Measurements from ENCODE around the gene RGS14. TPM values are rescaled to one million over a fixed set of nuclear protein-coding genes. Genes with fewer than 3 reads are reported as not detected.

RGS14 gene
- total and polyA plus RNA-seq, 2 donors (not counting 3 experiments of a cell fraction or from before 2014, with no cell fraction given): 4.3 to 7.3 TPM

GRCh38 chr5:177315411-177315810, 42.3 kb upstream of the RGS14 start:
- H3K27me3 ChIP-seq (ENCODE audit: control insufficient read depth in 2 of 2, insufficient read depth in 2 of 2, low read length in 2 of 2): no peaks in the 10 kb centered on the region
- dilution Hi-C loops (cut with MboI; ENCODE audit: extremely low pct_ligation_motif_present, low sequenced_read_pairs): no loop called here
- no peak for FAIRE-seq
- POLR2A ChIA-PET: no interaction called here
- H3K9me1 ChIP-seq (replicated peaks; ENCODE audit: control insufficient read depth, extremely low read depth, insufficient read depth, low read length): no peaks in the 10 kb centered on the region
- DNase-seq (ENCODE audit: low read depth, low spot score): no peak
- TF ChIP-seq POLR2A (IDR thresholded peaks at IDR 0.05; ENCODE audit: low read depth, low read length) (no peak), POLR2AphosphoS5 (IDR thresholded peaks at IDR 0.05; ENCODE audit: insufficient read depth, low read depth, low read length) (no peak), MYC (IDR thresholded peaks at IDR 0.05; ENCODE audit: low read depth, low read length) (no peak), MAX (IDR thresholded peaks at IDR 0.05; ENCODE audit: insufficient read depth, insufficient read length) (no peak), EZH2 (IDR thresholded peaks at IDR 0.05; ENCODE audit: borderline replicate concordance, low read depth, low read length, severe bottlenecking) (no peak), FOS (IDR thresholded peaks at IDR 0.05; ENCODE audit: borderline replicate concordance, insufficient read depth, low read length) (no peak), CTCF (IDR thresholded peaks at IDR 0.05; ENCODE audit: extremely low read depth in 1 of 2, insufficient read depth in 1 of 2, low read depth in 1 of 2, low read length in 2 of 2) (no peak), JUN (IDR thresholded peaks at IDR 0.05; ENCODE audit: borderline replicate concordance, insufficient read depth, insufficient read length, low read depth) (no peak), GATA2 (IDR thresholded peaks at IDR 0.05; ENCODE audit: insufficient read depth, insufficient read length, low read depth, low read length) (no peak)
- no peak overlapping the region for H3K27ac ChIP-seq (ENCODE audit: insufficient read depth, low read depth, low read length)
- H3K4me3 ChIP-seq (replicated peaks in 1 of 3; ENCODE audit: insufficient read depth in 1 of 3, low read depth in 1 of 3, low read length in 3 of 3): no peak overlapping the region
- H2AFZ ChIP-seq (ENCODE audit: low read depth, low read length): no peak overlapping the region
- H3K4me2 ChIP-seq (ENCODE audit: insufficient read depth, low read length): no peak overlapping the region
- H3K79me2 ChIP-seq (ENCODE audit: control insufficient read depth, insufficient read depth, low read length): peaks cover 10% of the 10 kb centered on the region
- H4K20me1 ChIP-seq (replicated peaks; ENCODE audit: control insufficient read depth, extremely low read depth, insufficient read depth, low read length): no peaks in the 10 kb centered on the region
- peaks cover 0 to 3% of the 10 kb centered on the region in 2 experiments for H3K36me3 ChIP-seq (ENCODE audit: control insufficient read depth in 2 of 2, extremely low read depth in 1 of 2, insufficient read depth in 2 of 2, low read length in 2 of 2)
- peaks cover 17% of the 10 kb centered on the region for H3K4me1 ChIP-seq (ENCODE audit: control insufficient read depth, extremely low read depth, insufficient read depth, low read length)
- intact Hi-C loops (cut with micrococcal nuclease): no loop called here
- no TSS peak for BruUV-seq (replicated peaks)
- H3K9me3 ChIP-seq (replicated peaks; ENCODE audit: control insufficient read depth, insufficient read depth, low read length): no peaks in the 10 kb centered on the region
- CTCF ChIA-PET: interaction anchor here (1.0 to 2.7 kb wide), 5 partner anchors 34 to 138 kb away, joined by 3 to 12 read pairs (median 5); no protein-coding TSS in a partner anchor
- H3K9ac ChIP-seq (replicated peaks; ENCODE audit: extremely low read depth, insufficient read depth, low read length): no peak overlapping the region
